Measurements from ENCODE around the gene DCHS2. TPM values are rescaled to one million over a fixed set of nuclear protein-coding genes. Genes with fewer than 3 reads are reported as not detected.

Gene DCHS2
- total and polyA plus RNA-seq, 8 donors, result 0.12 to 3.5 (median 1.5) TPM

- Histone ChIP-seq H3K4me1 (peaks cover 6 to 16% of the 10 kb centered on the region in 2 donors), H3K27me3 (peaks cover 44 to 86% of the 10 kb centered on the region in 2 donors), H3K4me3 (peak overlapping the region in 1 of 2 donors; percentile 22), H3K27ac (no peak overlapping the region), H3K9me3 (no peaks in the 10 kb centered on the region), H3K36me3 (no peaks in the 10 kb centered on the region)
- DNase-seq (peak in 2 of 4 donors; percentile 25 to 77), ATAC-seq (peak; percentile 49)
- no peak for TF ChIP-seq CTCF (IDR thresholded peaks at IDR 0.05)
- intact Hi-C loops (cut with DNase I), result no loop called here
Measured at GRCh38 chr4:154490583-154491340, 837 bp downstream of the DCHS2 start.

- DNase-seq (peak in 1 of 4 donors; percentile 75), ATAC-seq (no peak)
- Histone ChIP-seq H3K4me3 (peak overlapping the region in 1 of 2 donors; percentile 22), H3K9me3 (no peaks in the 10 kb centered on the region), H3K36me3 (no peaks in the 10 kb centered on the region), H3K27ac (no peak overlapping the region), H3K27me3 (peaks cover 42 to 81% of the 10 kb centered on the region in 2 donors), H3K4me1 (peaks cover 6 to 16% of the 10 kb centered on the region in 2 donors)
- intact Hi-C loops (cut with DNase I), result no loop called here
- no peak for TF ChIP-seq CTCF (IDR thresholded peaks at IDR 0.05)
Measured at GRCh38 chr4:154490234-154490582, 1.4 kb downstream of the DCHS2 start.

- Histone ChIP-seq H3K27ac (no peak overlapping the region), H3K9me3 (no peaks in the 10 kb centered on the region), H3K36me3 (no peaks in the 10 kb centered on the region), H3K27me3 (peaks cover 42 to 76% of the 10 kb centered on the region in 2 donors), H3K4me3 (no peak overlapping the region), H3K4me1 (peaks cover 6 to 16% of the 10 kb centered on the region in 2 donors)
- ATAC-seq, result no peak
- intact Hi-C loops (cut with DNase I), result no loop called here
- peak in 1 of 4 donors; percentile 68 for DNase-seq
- no peak for TF ChIP-seq CTCF (IDR thresholded peaks at IDR 0.05)
Measured at GRCh38 chr4:154489558-154490233, 1.9 kb downstream of the DCHS2 start.

- ATAC-seq, result no peak
- TF ChIP-seq CTCF (IDR thresholded peaks at IDR 0.05), result no peak
- no peak overlapping the region for H3K27ac ChIP-seq
- intact Hi-C loops (cut with DNase I), result no loop called here
- H3K4me1 ChIP-seq, result peaks cover 6 to 14% of the 10 kb centered on the region in 2 donors
- H3K9me3 ChIP-seq, result no peaks in the 10 kb centered on the region
- DNase-seq, result peak in 1 of 4 donors; percentile 30
- H3K4me3 ChIP-seq, result no peak overlapping the region
- H3K36me3 ChIP-seq, result no peaks in the 10 kb centered on the region
- peaks cover 29 to 50% of the 10 kb centered on the region in 2 donors for H3K27me3 ChIP-seq
Measured at GRCh38 chr4:154487145-154487544, 4.5 kb downstream of the DCHS2 start.

- DNase-seq, result no peak
- no peaks in the 10 kb centered on the region for H3K4me1 ChIP-seq
- TF ChIP-seq CTCF (IDR thresholded peaks at IDR 0.05), result no peak
- H3K36me3 ChIP-seq, result no peaks in the 10 kb centered on the region
- intact Hi-C loops (cut with DNase I), result no loop called here
- H3K9me3 ChIP-seq, result no peaks in the 10 kb centered on the region
- H3K27ac ChIP-seq, result no peak overlapping the region
- no peak for ATAC-seq
- no peak overlapping the region for H3K4me3 ChIP-seq
- H3K27me3 ChIP-seq, result peaks cover 12 to 31% of the 10 kb centered on the region in 2 donors
Measured at GRCh38 chr4:154485127-154485773, 6.3 kb downstream of the DCHS2 start.

Measured in left lung (tissue), 10 donors.